ENCODE data around the gene ENTPD1.
"Not testable (repeated sequence)": the region's sequence is repeated elsewhere in the genome, so short reads cannot be mapped to it uniquely, and the experiment has no call there.

DNA sequence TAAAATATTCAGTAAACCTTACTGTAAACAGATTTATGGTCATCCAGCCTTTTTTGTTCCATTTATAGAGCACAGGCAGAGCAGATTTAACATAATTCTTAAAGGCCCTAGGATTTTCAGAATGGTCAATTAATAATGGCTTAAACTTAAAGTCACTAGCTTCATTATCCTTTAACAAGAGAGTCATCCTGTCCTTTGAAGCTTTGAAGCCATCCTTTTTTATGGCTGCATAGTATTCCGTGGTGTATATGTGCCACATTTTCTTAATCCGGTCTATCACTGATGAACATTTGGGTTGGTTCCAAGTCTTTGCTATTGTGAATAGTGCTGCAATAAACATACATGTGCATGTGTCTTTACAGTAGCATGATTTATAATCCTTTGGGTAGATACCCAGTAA, 17.5 kb downstream of the ENTPD1 start:
- not testable (repeated sequence) for TF ChIP-seq PRDM1 (tag by site-specific recombination; IDR thresholded peaks at IDR 0.05); TCF7L2 (IDR thresholded peaks at IDR 0.05; ENCODE audit: borderline replicate concordance, low read depth, low read length); ZNF707 (tag by site-specific recombination; IDR thresholded peaks at IDR 0.05); CTCF (tag by site-specific recombination; IDR thresholded peaks at IDR 0.05); MYNN (tag by site-specific recombination; IDR thresholded peaks at IDR 0.05; ENCODE audit: borderline replicate concordance); ZNF529 (tag by site-specific recombination; IDR thresholded peaks at IDR 0.05; ENCODE audit: insufficient replicate concordance); ZNF362 (tag by site-specific recombination; IDR thresholded peaks at IDR 0.05); ZNF324 (tag by site-specific recombination; IDR thresholded peaks at IDR 0.05); ZFP37 (tag by site-specific recombination; IDR thresholded peaks at IDR 0.05); YY1 (tag by site-specific recombination; IDR thresholded peaks at IDR 0.05); ZNF658 (tag by site-specific recombination; IDR thresholded peaks at IDR 0.05)
- peak; percentile 50; the same call in 1 of the 2 replicates for TF ChIP-seq ZNF146 (tag by site-specific recombination; IDR thresholded peaks at IDR 0.05)

Measured in HEK293 (cell line).